ENCODE results near the gene TFB1M. TPM values are rescaled to one million over a fixed set of nuclear protein-coding genes. Genes with fewer than 3 reads are reported as not detected.
A peak's percentile ranks its signal among the peaks of the same experiment; 100 is the strongest.

Gene TFB1M
- total and polyA plus RNA-seq, 9 of the 15 experiments (the other 6 are each of a cell fraction or from before 2014, with no cell fraction given): 34.6 to 145 (median 40.4) TPM

GRCh38 chr6:155314773-155315515 is 660 bp upstream of the TFB1M start (continued):
- TF ChIP-seq MGA (IDR thresholded peaks at IDR 0.05) (peak; percentile 92), CEBPG (CRISPR knock-in tag; IDR thresholded peaks at IDR 0.05) (no peak; the same call in 1 of the 2 replicates), CEBPG (tag; conservative IDR thresholded peaks at IDR 0.05 in 1 of 2, IDR thresholded peaks at IDR 0.05 in 1 of 2) (peak; percentile 20 to 46; a peak in 1 of 4 replicates), XRCC4 (IDR thresholded peaks at IDR 0.05; ENCODE audit: extremely low read depth, insufficient read depth, insufficient read length) (no peak), SFPQ (IDR thresholded peaks at IDR 0.05; ENCODE audit: low read depth, low read length) (no peak), ZNF253 (CRISPR knock-in tag; conservative IDR thresholded peaks at IDR 0.05) (no peak), RBM34 (IDR thresholded peaks at IDR 0.05; ENCODE audit: borderline replicate concordance, insufficient read depth, low read length) (no peak), NKRF (IDR thresholded peaks at IDR 0.05; ENCODE audit: borderline replicate concordance) (peak; percentile 74), FOXK2 (conservative IDR thresholded peaks at IDR 0.05 in 1 of 2, IDR thresholded peaks at IDR 0.05 in 1 of 2; ENCODE audit: low read depth in 2 of 2) (no peak; a peak in 2 of 4 replicates), ZNF165 (CRISPR knock-in tag; IDR thresholded peaks at IDR 0.05; ENCODE audit: borderline replicate concordance) (no peak), ZNF561 (CRISPR knock-in tag; conservative IDR thresholded peaks at IDR 0.05) (no peak)
